Retina (tissue), 1 donor: ENCODE data around the gene MIDN.
A peak's percentile ranks its signal among the peaks of the same experiment; 100 is the strongest.

Source experiments
- DNase-seq: peaks from one replicate; pipeline ENCODE4 v3.0.0-alpha.2; 2016

Gene MIDN

DNA sequence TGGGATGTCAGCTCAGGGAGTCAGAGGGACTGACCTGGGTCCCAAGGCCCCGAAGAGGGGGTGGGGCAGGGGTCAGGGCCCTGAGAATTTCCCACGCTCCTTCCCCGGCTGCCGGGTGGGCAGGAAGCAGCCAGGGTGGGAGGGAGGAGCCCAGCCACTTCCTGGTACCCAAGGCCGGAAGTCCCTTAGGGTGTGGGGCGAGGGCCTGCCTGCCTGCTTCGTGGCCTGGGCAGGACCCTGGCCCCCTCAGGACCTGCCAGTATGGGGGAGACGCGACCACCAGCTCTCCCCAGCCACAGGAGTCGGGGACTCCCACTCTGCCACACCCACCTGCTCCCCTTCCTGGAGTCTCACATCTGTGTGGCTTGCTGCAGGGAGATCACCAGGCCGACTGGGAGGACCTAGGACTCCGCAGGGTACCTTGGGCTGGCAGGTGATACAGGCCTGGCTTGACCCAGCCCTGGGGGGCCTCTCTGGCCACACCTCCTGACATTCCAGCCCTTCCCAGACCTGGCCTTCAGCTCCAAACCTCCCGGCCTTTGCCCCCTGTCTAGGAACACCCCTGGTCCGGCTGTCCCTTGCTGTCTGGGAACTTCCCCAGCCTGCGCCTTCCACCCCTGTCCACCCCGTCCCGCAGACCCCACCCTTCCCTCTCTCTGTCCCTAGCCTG lies 11.0 kb downstream of the MIDN start:
- peak; percentile 70 for DNase-seq

DNA sequence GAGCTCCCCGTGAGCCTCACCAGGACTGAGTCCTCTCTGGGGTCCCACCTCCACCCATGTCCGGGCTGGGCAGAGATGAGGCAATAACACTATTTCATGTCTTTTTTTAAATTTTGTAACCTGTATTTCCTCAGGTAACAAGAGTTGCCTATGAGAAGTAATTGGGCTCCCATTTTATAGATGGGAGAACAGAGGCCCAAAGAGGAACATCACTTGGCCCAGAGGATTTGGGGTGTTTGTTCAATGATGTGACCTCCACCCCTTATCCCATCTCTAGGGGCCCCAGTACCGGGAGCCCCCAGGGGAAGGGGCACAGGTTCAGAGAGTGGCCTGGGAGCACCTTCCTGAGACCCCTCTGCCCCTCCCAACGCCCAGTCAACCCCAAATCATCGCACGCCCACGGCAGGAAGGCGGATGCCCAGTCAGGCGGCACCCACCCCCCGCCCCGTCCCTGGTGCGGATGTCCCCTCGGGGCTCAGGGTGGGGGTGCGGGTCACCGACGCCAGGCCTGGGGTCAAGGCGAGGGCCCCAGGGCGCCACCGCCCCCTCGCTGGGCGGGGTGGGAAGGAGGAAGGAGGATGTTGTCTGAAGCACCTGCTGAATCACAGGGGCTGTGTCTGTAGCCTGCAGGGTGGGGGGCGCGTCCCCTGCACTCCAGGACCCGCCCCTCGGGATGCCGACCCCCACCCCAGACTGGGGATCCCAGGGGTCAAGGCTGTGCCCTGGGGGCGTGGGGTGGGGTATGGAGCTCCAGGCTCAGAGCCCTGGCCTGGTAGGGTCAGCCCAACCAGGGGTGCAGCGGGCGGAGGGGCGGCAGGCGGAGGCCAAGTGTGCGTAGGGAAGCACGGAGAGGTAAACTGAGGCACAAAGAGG lies 11.7 kb downstream of the MIDN start:
- peak; percentile 51 for DNase-seq

- DNase-seq, result peak; percentile 97
Measured at GRCh38 chr19:1260749-1261537, 12.6 kb downstream of the MIDN start.

GRCh38 chr19:1261538-1261797 lies 13.1 kb downstream of the MIDN start:
- DNase-seq, result no peak

- peak; percentile 54 for DNase-seq
Measured at GRCh38 chr19:1261798-1262622, 13.6 kb downstream of the MIDN start.

- peak; percentile 30 for DNase-seq
Measured at GRCh38 chr19:1262623-1263123, 14.3 kb downstream of the MIDN start.

DNA sequence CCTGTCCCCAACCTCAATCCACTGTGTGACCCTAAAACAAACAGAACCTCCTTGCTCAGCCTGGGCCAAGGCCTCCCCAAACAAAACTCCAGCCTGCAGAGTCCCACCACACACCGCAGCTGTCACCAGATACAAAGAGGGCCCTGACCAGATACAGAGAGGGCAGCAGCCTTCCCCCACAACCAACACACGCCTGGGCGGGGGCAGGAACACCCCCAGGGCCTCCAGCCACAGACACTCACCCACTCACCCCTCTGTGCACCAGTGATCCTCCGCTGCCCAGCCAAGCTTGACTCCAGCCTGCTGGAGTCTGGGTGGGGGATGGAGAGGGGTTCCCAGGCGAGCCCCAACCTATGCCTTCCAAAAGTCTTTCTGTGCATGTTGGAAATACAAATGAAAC lies 14.8 kb downstream of the MIDN start:
- DNase-seq, result no peak

DNA sequence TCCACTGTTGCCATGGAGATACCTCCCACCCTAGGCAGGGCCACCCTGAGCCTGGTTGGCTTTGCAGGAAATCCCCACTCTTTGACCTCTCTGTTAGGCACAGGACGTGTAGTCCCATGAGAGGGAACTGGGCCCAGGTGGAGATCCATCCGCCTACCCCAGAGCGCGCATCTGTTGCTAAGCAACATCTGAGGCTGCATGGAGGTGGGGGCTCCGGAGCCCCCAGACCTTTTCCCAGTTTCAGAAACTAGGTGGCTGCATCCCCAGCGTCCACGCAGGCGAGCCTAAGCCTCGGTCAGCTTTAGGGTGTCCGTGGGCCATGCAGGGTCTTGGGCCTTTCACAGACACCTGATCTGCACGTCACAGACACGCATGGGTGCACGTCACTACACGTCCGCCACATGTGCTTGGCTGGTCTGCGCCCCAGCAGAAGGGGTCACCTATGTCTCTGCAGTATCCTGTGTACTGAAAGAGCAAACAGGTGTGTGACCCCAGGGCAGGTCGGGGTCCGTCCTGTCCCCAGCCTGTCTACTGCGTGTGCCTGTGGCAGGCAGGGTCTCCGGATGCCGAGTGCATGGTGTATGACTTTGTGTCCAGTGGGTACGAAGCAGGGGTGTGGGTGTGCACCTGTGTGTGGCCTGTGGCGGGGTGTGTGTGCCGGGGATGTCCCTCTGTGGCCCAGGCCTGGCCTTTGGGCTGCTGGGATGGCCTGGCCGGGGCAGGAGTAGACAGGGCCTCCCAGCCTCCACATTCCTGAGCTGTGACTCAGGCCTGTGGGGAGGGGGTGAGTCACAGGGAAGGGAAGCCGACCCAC lies 16.6 kb downstream of the MIDN start:
- DNase-seq, result peak; percentile 73

DNA sequence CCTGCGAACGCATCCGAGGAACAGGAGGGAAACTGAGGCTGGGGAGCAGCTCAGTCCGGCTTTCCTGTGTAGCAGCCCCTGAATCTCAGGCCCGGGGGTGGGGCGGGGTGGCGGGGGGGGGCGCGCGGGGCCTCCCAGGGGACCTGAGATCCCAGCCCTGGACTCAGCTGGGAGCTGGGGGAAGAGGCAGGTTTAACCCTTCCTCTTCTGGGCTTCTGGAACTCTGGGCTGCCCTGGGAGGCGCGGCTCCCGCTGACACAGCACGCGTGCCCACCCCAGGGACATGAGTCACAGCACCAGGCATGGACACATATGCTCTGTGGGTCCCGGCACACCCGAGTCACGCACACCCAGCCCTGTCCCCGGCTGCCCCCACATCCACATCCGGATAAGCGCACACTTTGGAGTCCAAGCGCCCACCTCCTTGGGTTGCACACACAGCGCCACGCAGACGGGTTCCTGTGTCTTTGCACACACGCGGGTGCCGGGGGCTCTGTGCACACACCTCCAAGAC lies 17.3 kb downstream of the MIDN start:
- no peak for DNase-seq

GRCh38 chr19:1266129-1266915 lies 17.9 kb downstream of the MIDN start:
- peak; percentile 86 for DNase-seq

GRCh38 chr19:1266916-1267476 lies 18.6 kb downstream of the MIDN start:
- peak; percentile 93 for DNase-seq

- DNase-seq, result peak; percentile 66
Measured at GRCh38 chr19:1267477-1268225, 19.3 kb downstream of the MIDN start.

- DNase-seq, result no peak
Measured at GRCh38 chr19:1268226-1269064, 20.1 kb downstream of the MIDN start.

GRCh38 chr19:1269065-1269477 lies 20.7 kb downstream of the MIDN start, which contains the start of gene CIRBP:
Gene CIRBP, plus strand, starts transcription at chr19:1269332. Its CDS starts 1,602 bp downstream, at chr19:1270934.
- peak; percentile 97 for DNase-seq

DNA sequence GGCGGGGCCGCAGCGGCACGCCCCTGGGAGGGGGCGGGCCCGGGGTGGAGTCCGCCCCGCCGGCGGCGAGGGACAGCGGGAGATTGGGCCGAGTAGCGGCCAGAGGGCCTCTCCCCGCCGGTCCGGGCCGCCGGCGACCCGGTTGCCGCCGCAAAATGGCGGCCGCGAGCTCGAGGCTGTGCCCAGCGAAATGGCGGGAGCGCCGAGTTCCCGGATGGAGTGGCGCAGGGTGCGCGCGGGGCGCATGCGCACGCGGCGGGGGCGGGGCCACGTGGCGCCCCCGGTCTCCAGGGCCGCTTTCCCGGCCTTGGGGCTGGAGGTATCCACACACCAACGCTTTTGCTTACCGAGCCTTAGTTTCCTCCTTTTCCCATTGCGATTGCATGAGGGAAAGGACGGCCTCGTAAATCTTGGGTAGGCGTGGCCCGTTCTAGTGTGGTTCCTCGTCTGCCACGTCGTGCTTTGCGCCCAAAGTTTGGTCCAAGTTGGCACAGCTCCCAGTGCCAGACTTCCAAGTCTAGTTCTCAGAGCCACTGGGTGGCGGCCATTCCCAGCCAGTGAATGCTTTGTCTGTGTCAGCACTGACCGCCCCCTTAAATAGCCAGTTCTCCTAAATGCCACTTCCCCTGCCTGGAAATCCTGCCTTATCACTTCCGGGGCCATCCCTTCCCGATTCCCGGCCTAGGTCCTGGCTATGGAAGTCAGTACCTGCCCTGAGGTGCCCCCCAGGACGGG lies 21.3 kb downstream of the MIDN start:
- peak; percentile 93 for DNase-seq

GRCh38 chr19:1270213-1270853 lies 21.9 kb downstream of the MIDN start:
- DNase-seq, result no peak
